B cell (primary cell): ENCODE data around the gene CBX3. TPM values are rescaled to one million over a fixed set of nuclear protein-coding genes. Genes with fewer than 3 reads are reported as not detected.

Experiments
- ATAC-seq: fragments of 200-7000 bp; cut with Tn5 transposase; one replicate; pipeline ENCODE4 v1.10.0; 2021; ENCODE audit warnings: low read depth, mild to moderate bottlenecking, moderate number of reproducible peaks, moderate library complexity
- CTCF ChIA-PET: fragments of 350-600 bp; sonication (Branson Sonifier 250); formaldehyde crosslinking; loops from one replicate; lab custom pipeline; 2021; ENCODE audit warnings: antibody characterized with exemption, inconsistent platforms; lab: Charles Lee
- POLR2A ChIA-PET: fragments of 350-600 bp; sonication (Branson Sonifier 250); formaldehyde crosslinking; loops from one replicate; lab custom pipeline; 2021; ENCODE audit warnings: antibody characterized with exemption; lab: Charles Lee
- DNase-seq: peaks from one replicate; pipeline ENCODE4 v3.0.0; 2013
- H2AFZ ChIP-seq: 2 replicates; pipeline ENCODE4 v1.6.1; 2012; ENCODE audit warnings: mild to moderate bottlenecking, low read depth, low read length; ENCODE audit not compliant: insufficient read depth, poor library complexity, severe bottlenecking
- H3K27ac ChIP-seq, 2 donors: 1 replicate in 1 of 2; 2 replicates in 1 of 2; pipeline ENCODE4 v1.5.1; 2012 to 2013; ENCODE audit warnings: low read length in 2 of 2, mild to moderate bottlenecking in 2 of 2, moderate library complexity in 1 of 2
- H3K27me3 ChIP-seq, 4 experiments: fragments of 200-600 bp in 1 of 4; sonication (generic) in 1 of 4; replicated peaks in 1 of 4; 1 replicate in 2 of 4; 2 replicates in 2 of 4; pipeline versions ENCODE4 v1.6.1 to v1.7.0; 2013 to 2016; ENCODE audit warnings: low read length in 3 of 4, mild to moderate bottlenecking in 2 of 4, mixed read lengths in 1 of 4, moderate library complexity in 1 of 4; ENCODE audit not compliant: insufficient read depth in 4 of 4, control insufficient read depth in 3 of 4; ENCODE audit errors: control extremely low read depth in 1 of 4
- H3K36me3 ChIP-seq, 2 experiments: replicated peaks in 1 of 2; 1 replicate in 1 of 2; 2 replicates in 1 of 2; pipeline versions ENCODE4 v1.6.1 to v1.7.1; 2013; ENCODE audit warnings: low read length in 1 of 2; ENCODE audit not compliant: insufficient read depth in 2 of 2, control insufficient read depth in 1 of 2; ENCODE audit errors: control extremely low read depth in 1 of 2, extremely low read depth in 1 of 2
- H3K4me1 ChIP-seq, 2 donors: fragments of 200-600 bp in 1 of 2; sonication (generic) in 1 of 2; 1 replicate in 1 of 2; 2 replicates in 1 of 2; pipeline versions ENCODE4 v1.5.1 to v1.6.1; 2013 to 2017; ENCODE audit warnings: low read length in 2 of 2; ENCODE audit not compliant: control insufficient read depth in 2 of 2, insufficient read depth in 2 of 2
- H3K4me2 ChIP-seq: replicated peaks from 2 replicates; pipeline ENCODE3; 2012; ENCODE audit warnings: mild to moderate bottlenecking, low read depth, low read length; ENCODE audit not compliant: poor library complexity, severe bottlenecking
- H3K4me3 ChIP-seq, 5 experiments: fragments of 200-600 bp in 1 of 5; sonication (generic) in 1 of 5; 1 replicate in 3 of 5; 2 replicates in 2 of 5; pipeline versions ENCODE4 v1.5.1 to v1.7.0; 2011 to 2016; ENCODE audit warnings: low read length in 4 of 5, mild to moderate bottlenecking in 4 of 5, low read depth in 2 of 5, control low read depth in 1 of 5, moderate library complexity in 1 of 5; ENCODE audit not compliant: insufficient read depth in 1 of 5; ENCODE audit errors: control extremely low read depth in 1 of 5, extremely low read depth in 1 of 5
- H3K79me2 ChIP-seq: fragments of 200-600 bp; sonication (generic); one replicate; pipeline ENCODE4 v1.6.0; 2016; ENCODE audit warnings: low read length; ENCODE audit not compliant: control insufficient read depth, insufficient read depth
- H3K9ac ChIP-seq: fragments of 200-600 bp; sonication (generic); 2 replicates; pipeline ENCODE4 v1.6.1; 2017; ENCODE audit warnings: mild to moderate bottlenecking, low read length, moderate library complexity
- H3K9me3 ChIP-seq, 3 donors: one replicate each; pipeline versions ENCODE4 v1.6.1 to v1.7.1; 2013; ENCODE audit warnings: low read length in 2 of 3; ENCODE audit not compliant: control insufficient read depth in 2 of 3, insufficient read depth in 1 of 3; ENCODE audit errors: control extremely low read depth in 1 of 3
- H4K20me1 ChIP-seq: 2 replicates; pipeline ENCODE4 v1.6.0; 2012; ENCODE audit warnings: mild to moderate bottlenecking, low read length; ENCODE audit not compliant: insufficient read depth, control insufficient read depth, poor library complexity, severe bottlenecking
- H3K27ac Mint-ChIP-seq: one replicate; pipeline ENCODE4 v1.8.0; 2021; ENCODE audit warnings: mixed read lengths
- H3K27me3 Mint-ChIP-seq: one replicate; pipeline ENCODE4 v1.8.0; 2021; ENCODE audit warnings: mixed read lengths
- H3K4me1 Mint-ChIP-seq: one replicate; pipeline ENCODE4 v1.8.0; 2021; ENCODE audit warnings: mixed read lengths
- H3K4me3 Mint-ChIP-seq: one replicate; pipeline ENCODE4 v1.8.0; 2021; ENCODE audit warnings: mixed read lengths
- H3K9me3 Mint-ChIP-seq: one replicate; pipeline ENCODE4 v1.8.0; 2022; ENCODE audit warnings: mixed read lengths; ENCODE audit not compliant: insufficient read depth
- CTCF ChIP-seq: fragments of 200-600 bp; IDR thresholded peaks from one replicate; pipeline ENCODE4 v1.8.0; 2022; ENCODE audit warnings: antibody characterized with exemption, mild to moderate bottlenecking
- EZH2 ChIP-seq: IDR thresholded peaks from 2 replicates; pipeline ENCODE4 v1.6.1; 2012; ENCODE audit warnings: borderline replicate concordance, low read depth, mild to moderate bottlenecking, moderate library complexity, low read length; ENCODE audit not compliant: insufficient read depth, poor library complexity, severe bottlenecking
- WGBS: methylation state at CpG from one replicate; pipeline ENCODE4 v1.1.5; 2013; ENCODE audit warnings: missing lambda C conversion rate; ENCODE audit not compliant: insufficient coverage; 5-methylcytosine and 5-hydroxymethylcytosine counted together
- intact Hi-C: fragments of 100-400 bp; cut with micrococcal nuclease; formaldehyde crosslinking; loops from one replicate; pipeline ENCODE4 v1.10.0; 2022
- polyA plus RNA-seq: library from polyadenylated mRNA; depleted of rRNA; stranded (reverse); fragments of >200 nt; gene quantifications from 2 replicates; pipeline ENCODE4 v1.2.3, GENCODE V29; 2012
- total RNA-seq, 2 donors: library from RNA; stranded (reverse); fragments of 120-200 nt in 1 of 2; gene quantifications; 1 replicate in 1 of 2; 2 replicates in 1 of 2; pipeline versions ENCODE4 v1.2.3 to v1.2.4, GENCODE V29; 2013 to 2022

CBX3 gene
- total and polyA plus RNA-seq, 2 donors (not counting 1 experiment from before 2014, with no cell fraction given) = 43.9 to 126 TPM

GRCh38 chr7:26188206-26188956, 13.2 kb upstream of the CBX3 start:
- H3K79me2 ChIP-seq = peaks cover 29% of the 10 kb centered on the region
- no peaks in the 10 kb centered on the region for H3K9me3 ChIP-seq
- H3K9me3 Mint-ChIP-seq = no peaks in the 10 kb centered on the region
- no peak overlapping the region for H3K4me2 ChIP-seq
- no peaks in the 10 kb centered on the region for H3K27me3 Mint-ChIP-seq
- peaks cover 6 to 50% of the 10 kb centered on the region in 2 experiments for H3K36me3 ChIP-seq
- H4K20me1 ChIP-seq = peaks cover 56% of the 10 kb centered on the region
- H3K27me3 ChIP-seq = no peaks in the 10 kb centered on the region
- no peak overlapping the region for H2AFZ ChIP-seq
- 86% methylated on average over 1 of the region's 9 CpGs for WGBS
- no peak overlapping the region for H3K9ac ChIP-seq
- H3K27ac Mint-ChIP-seq = peak overlapping the region; percentile 27
- ATAC-seq (no peak), DNase-seq (peak; percentile 27)
- peaks cover 89% of the 10 kb centered on the region for H3K4me1 Mint-ChIP-seq
- H3K27ac ChIP-seq = peak overlapping the region in 1 of 2 donors; percentile 20
- no peak overlapping the region for H3K4me3 Mint-ChIP-seq
- intact Hi-C loops = loop anchor here (2.0 kb wide), 1 partner anchor 14 kb away; no protein-coding TSS in a partner anchor
- ChIA-PET CTCF (interaction anchor here (1.0 to 3.3 kb wide), 9 partner anchors 10 to 312 kb away, joined by 3 to 33 read pairs (median 6); partner anchors contain the start of gene NFE2L3), POLR2A (interaction anchor here (0.9 to 3.7 kb wide), 3 partner anchors 9 to 74 kb away, joined by 3 to 15 read pairs (median 3); partner anchors contain the start of genes CBX3 and HNRNPA2B1)
- TF ChIP-seq EZH2 = no peak
- peaks cover 22 to 23% of the 10 kb centered on the region in 2 donors for H3K4me1 ChIP-seq
- H3K4me3 ChIP-seq = no peak overlapping the region

GRCh38 chr7:26188957-26189541, 12.5 kb upstream of the CBX3 start:
- intact Hi-C loops = loop anchor here (1.0 to 2.0 kb wide), 2 partner anchors 8 to 14 kb away; no protein-coding TSS in a partner anchor
- Histone ChIP-seq H3K4me2 (no peak overlapping the region), H3K27ac (peak overlapping the region in 1 of 2 donors; percentile 12), H3K4me1 (peaks cover 29 to 30% of the 10 kb centered on the region in 2 donors), H3K36me3 (peaks cover 6 to 56% of the 10 kb centered on the region in 2 experiments), H3K4me3 (no peak overlapping the region), H3K27me3 (no peaks in the 10 kb centered on the region), H3K9me3 (no peaks in the 10 kb centered on the region), H3K9ac (no peak overlapping the region), H2AFZ (no peak overlapping the region), H3K79me2 (peaks cover 36% of the 10 kb centered on the region), H4K20me1 (peaks cover 62% of the 10 kb centered on the region)
- Mint-ChIP-seq H3K9me3 (no peaks in the 10 kb centered on the region), H3K27ac (peak overlapping the region; percentile 27), H3K27me3 (no peaks in the 10 kb centered on the region), H3K4me3 (no peak overlapping the region), H3K4me1 (peaks cover 89% of the 10 kb centered on the region)
- WGBS = no CpG with 5 or more reads among the region's 3 CpGs
- DNase-seq (no peak), ATAC-seq (no peak)
- TF ChIP-seq EZH2 (no peak), CTCF (no peak)
- ChIA-PET CTCF (interaction anchor here (0.5 to 3.3 kb wide), 8 partner anchors 9 to 930 kb away, joined by 3 to 33 read pairs (median 8); partner anchors contain the start of gene NFE2L3), POLR2A (interaction anchor here (0.9 to 3.7 kb wide), 3 partner anchors 8 to 75 kb away, joined by 3 to 15 read pairs (median 3); partner anchors contain the start of genes CBX3 and HNRNPA2B1)
